Duodenal mucosa (tissue), 2 donors: ENCODE data around the gene RHBDF2.

ENCODE experiments used
- H3K27ac ChIP-seq: one replicate; pipeline ENCODE4 v1.7.0; 2013; ENCODE audit warnings: low read depth, low read length
- H3K27me3 ChIP-seq, 2 donors: one replicate each; pipeline ENCODE4 v1.7.0; 2013; ENCODE audit warnings: low read length in 2 of 2, control low read depth in 1 of 2; ENCODE audit not compliant: insufficient read depth in 2 of 2, control insufficient read depth in 1 of 2
- H3K36me3 ChIP-seq, 2 donors: one replicate each; pipeline ENCODE4 v1.7.0; 2013; ENCODE audit warnings: low read length in 2 of 2, control low read depth in 1 of 2; ENCODE audit not compliant: insufficient read depth in 2 of 2, control insufficient read depth in 1 of 2
- H3K4me1 ChIP-seq, 2 donors: one replicate each; pipeline ENCODE4 v1.7.0; 2013; ENCODE audit warnings: low read length in 2 of 2, control low read depth in 1 of 2; ENCODE audit not compliant: insufficient read depth in 2 of 2, control insufficient read depth in 1 of 2
- H3K4me3 ChIP-seq, 2 donors: one replicate each; pipeline ENCODE4 v1.7.0; 2013; ENCODE audit warnings: low read length in 2 of 2, low read depth in 1 of 2
- H3K9ac ChIP-seq, 2 donors: one replicate each; pipeline ENCODE4 v1.7.0; 2013; ENCODE audit warnings: low read length in 2 of 2, low read depth in 1 of 2
- H3K9me3 ChIP-seq, 2 donors: one replicate each; pipeline ENCODE4 v1.7.0; 2013; ENCODE audit warnings: low read length in 2 of 2, control low read depth in 1 of 2; ENCODE audit not compliant: control insufficient read depth in 1 of 2

Gene RHBDF2

DNA sequence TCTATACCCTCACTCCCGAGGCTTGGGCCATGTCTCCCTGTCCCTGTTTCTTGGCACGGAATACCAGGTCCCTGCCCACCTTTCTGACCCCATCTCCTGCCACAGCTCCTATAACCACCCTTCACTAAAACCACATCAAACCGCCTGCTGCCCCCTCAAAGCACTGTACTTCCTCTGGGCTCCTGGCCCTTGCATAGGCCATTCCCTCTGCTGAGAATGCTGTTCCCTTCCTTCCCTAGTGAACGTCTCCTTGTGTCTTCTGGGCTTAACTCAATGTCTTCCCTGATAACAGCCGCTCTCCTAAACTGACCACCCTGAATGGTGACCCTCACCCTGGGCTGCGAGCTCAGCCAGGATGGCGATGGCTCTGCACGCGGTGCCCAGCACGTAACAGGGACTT is 23.1 kb downstream of the RHBDF2 start:
- no peak overlapping the region for H3K27ac ChIP-seq
- no peak overlapping the region for H3K4me3 ChIP-seq

GRCh38 chr17:76477576-76477975 is 23.6 kb downstream of the RHBDF2 start:
- Histone ChIP-seq H3K27ac (no peak overlapping the region), H3K36me3 (peaks cover 4 to 23% of the 10 kb centered on the region in 2 donors), H3K9me3 (no peaks in the 10 kb centered on the region), H3K4me3 (no peak overlapping the region), H3K27me3 (no peaks in the 10 kb centered on the region), H3K9ac (no peak overlapping the region), H3K4me1 (no peaks in the 10 kb centered on the region)

More for the DNA sequence above, 23.1 kb downstream of the RHBDF2 start:
- Histone ChIP-seq H3K4me1 (no peaks in the 10 kb centered on the region), H3K9ac (no peak overlapping the region), H3K9me3 (no peaks in the 10 kb centered on the region), H3K27me3 (no peaks in the 10 kb centered on the region), H3K36me3 (peaks cover 3 to 19% of the 10 kb centered on the region in 2 donors)

DNA sequence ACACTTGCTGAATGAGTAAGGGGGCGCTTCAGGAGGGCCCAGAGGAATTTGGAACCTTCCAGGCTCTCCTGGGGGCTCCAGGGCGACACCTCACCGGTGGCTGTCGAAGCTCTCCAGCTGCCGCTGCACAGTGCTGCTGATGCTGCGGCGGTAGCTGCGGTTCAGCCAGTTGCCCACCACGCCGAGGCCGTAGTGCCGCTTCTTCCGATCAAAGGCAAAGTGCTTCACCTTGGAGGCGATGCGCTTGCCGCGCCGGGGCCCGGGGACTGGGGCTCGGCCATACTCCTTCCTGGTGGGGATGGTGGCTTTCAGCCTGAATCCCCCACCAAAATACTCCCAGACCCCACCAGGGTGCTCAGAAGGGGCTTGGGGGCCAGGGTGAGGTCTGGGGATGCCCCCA is 24.5 kb downstream of the RHBDF2 start:
- Histone ChIP-seq H3K4me3 (no peak overlapping the region), H3K27ac (no peak overlapping the region), H3K9me3 (no peaks in the 10 kb centered on the region), H3K4me1 (no peaks in the 10 kb centered on the region), H3K27me3 (no peaks in the 10 kb centered on the region), H3K36me3 (peaks cover 9 to 31% of the 10 kb centered on the region in 2 donors), H3K9ac (no peak overlapping the region)

- H3K4me3 ChIP-seq, result no peak overlapping the region
- peaks cover 9 to 42% of the 10 kb centered on the region in 2 donors for H3K36me3 ChIP-seq
- no peaks in the 10 kb centered on the region for H3K27me3 ChIP-seq
- no peak overlapping the region for H3K9ac ChIP-seq
- H3K27ac ChIP-seq, result no peak overlapping the region
- H3K9me3 ChIP-seq, result no peaks in the 10 kb centered on the region
- no peaks in the 10 kb centered on the region for H3K4me1 ChIP-seq
Measured at GRCh38 chr17:76475302-76475701, 25.9 kb downstream of the RHBDF2 start.

GRCh38 chr17:76474894-76475293 is 26.3 kb downstream of the RHBDF2 start:
- no peak overlapping the region for H3K4me3 ChIP-seq
- H3K9me3 ChIP-seq, result no peaks in the 10 kb centered on the region
- no peaks in the 10 kb centered on the region for H3K4me1 ChIP-seq
- no peak overlapping the region for H3K9ac ChIP-seq
- H3K36me3 ChIP-seq, result peaks cover 9 to 42% of the 10 kb centered on the region in 2 donors
- no peaks in the 10 kb centered on the region for H3K27me3 ChIP-seq
- H3K27ac ChIP-seq, result no peak overlapping the region

GRCh38 chr17:76474238-76474637 is 27.0 kb downstream of the RHBDF2 start:
- Histone ChIP-seq H3K27me3 (no peaks in the 10 kb centered on the region), H3K9ac (no peak overlapping the region), H3K4me3 (no peak overlapping the region), H3K9me3 (no peaks in the 10 kb centered on the region), H3K36me3 (peaks cover 9 to 42% of the 10 kb centered on the region in 2 donors), H3K27ac (no peak overlapping the region), H3K4me1 (no peaks in the 10 kb centered on the region)

GRCh38 chr17:76473541-76473985 is 27.7 kb downstream of the RHBDF2 start:
- Histone ChIP-seq H3K4me1 (no peaks in the 10 kb centered on the region), H3K27ac (no peak overlapping the region), H3K9me3 (no peaks in the 10 kb centered on the region), H3K36me3 (peaks cover 9 to 42% of the 10 kb centered on the region in 2 donors), H3K4me3 (no peak overlapping the region), H3K9ac (no peak overlapping the region), H3K27me3 (no peaks in the 10 kb centered on the region)

GRCh38 chr17:76472726-76473125 is 28.5 kb downstream of the RHBDF2 start:
- Histone ChIP-seq H3K27me3 (no peaks in the 10 kb centered on the region), H3K4me1 (no peaks in the 10 kb centered on the region), H3K4me3 (no peak overlapping the region), H3K36me3 (peaks cover 9 to 38% of the 10 kb centered on the region in 2 donors), H3K27ac (no peak overlapping the region), H3K9ac (no peak overlapping the region), H3K9me3 (no peaks in the 10 kb centered on the region)

- no peaks in the 10 kb centered on the region for H3K9me3 ChIP-seq
- H3K27ac ChIP-seq, result no peak overlapping the region
- no peak overlapping the region for H3K4me3 ChIP-seq
- no peaks in the 10 kb centered on the region for H3K27me3 ChIP-seq
- no peaks in the 10 kb centered on the region for H3K4me1 ChIP-seq
- H3K9ac ChIP-seq, result no peak overlapping the region
- H3K36me3 ChIP-seq, result peaks cover 9 to 38% of the 10 kb centered on the region in 2 donors
Measured at GRCh38 chr17:76472258-76472645, 29.0 kb downstream of the RHBDF2 start.

- no peak overlapping the region for H3K4me3 ChIP-seq
- no peak overlapping the region for H3K27ac ChIP-seq
- no peaks in the 10 kb centered on the region for H3K27me3 ChIP-seq
- no peak overlapping the region for H3K9ac ChIP-seq
- H3K4me1 ChIP-seq, result no peaks in the 10 kb centered on the region
- peaks cover 9 to 35% of the 10 kb centered on the region in 2 donors for H3K36me3 ChIP-seq
- H3K9me3 ChIP-seq, result no peaks in the 10 kb centered on the region
Measured at GRCh38 chr17:76471498-76472257, 29.5 kb downstream of the RHBDF2 start.
